ENCODE data around the gene PLCXD3. TPM values are rescaled to one million over a fixed set of nuclear protein-coding genes. Genes with fewer than 3 reads are reported as not detected.

The PLCXD3 gene
- total and polyA plus RNA-seq, 2 of the 8 experiments (the other 6 are each of a cell fraction or from before 2014, with no cell fraction given), result 0.03 to 0.07 TPM

DNA sequence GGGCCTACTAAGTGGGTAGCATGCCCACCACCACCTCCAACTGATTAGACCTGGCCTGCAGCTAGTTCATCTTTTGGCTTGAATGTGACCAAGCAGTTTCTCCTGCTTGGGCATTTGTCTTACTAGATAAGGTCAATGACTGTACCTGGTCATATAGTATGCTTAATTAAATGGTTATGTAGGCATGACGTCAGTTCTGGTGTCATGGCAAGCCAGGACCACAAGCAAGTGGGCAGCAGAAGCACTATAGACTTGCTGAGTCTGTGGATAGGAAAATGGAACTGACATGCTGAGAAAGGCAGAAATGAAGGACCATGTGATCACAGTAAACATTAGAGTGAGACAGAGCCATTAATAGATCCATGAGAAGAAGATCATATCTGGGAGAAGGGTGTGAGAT, 241.5 kb downstream of the PLCXD3 start (continued):
- TF ChIP-seq, protein P1, sequence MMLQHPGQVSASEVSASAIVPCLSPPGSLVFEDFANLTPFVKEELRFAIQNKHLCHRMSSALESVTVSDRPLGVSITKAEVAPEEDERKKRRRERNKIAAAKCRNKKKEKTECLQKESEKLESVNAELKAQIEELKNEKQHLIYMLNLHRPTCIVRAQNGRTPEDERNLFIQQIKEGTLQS (IDR thresholded peaks at IDR 0.05; ENCODE audit: insufficient read depth, low read depth, low read length), result no peak
- TF ChIP-seq SIX5 (IDR thresholded peaks at IDR 0.05; ENCODE audit: low read depth, low read length) (no peak), SIRT6 (IDR thresholded peaks at IDR 0.05; ENCODE audit: low read length) (no peak), SP2 (IDR thresholded peaks at IDR 0.05; ENCODE audit: low read length) (no peak), ZNF274 (IDR thresholded peaks at IDR 0.05; ENCODE audit: borderline replicate concordance, extremely low read depth, low read length) (no peak), NRF1 (IDR thresholded peaks at IDR 0.05; ENCODE audit: low read depth, low read length) (no peak), KDM4A (IDR thresholded peaks at IDR 0.05; ENCODE audit: low read depth, low read length, severe bottlenecking) (no peak)
